ENCODE measurements around the gene LVRN.

Gene LVRN

GRCh38 chr5:116011046-116011445 lies 48.8 kb downstream of the LVRN start:
- Histone ChIP-seq H3K4me1 (ENCODE audit: insufficient read depth, low read length) (no peaks in the 10 kb centered on the region), H3K4me2 (ENCODE audit: insufficient read depth, low read length) (no peak overlapping the region), H2AFZ (ENCODE audit: low read depth, low read length) (no peak overlapping the region), H3K27ac (ENCODE audit: low read length) (no peak overlapping the region), H3K9me3 (ENCODE audit: insufficient read depth, low read length, severe bottlenecking) (no peaks in the 10 kb centered on the region), H3K9ac (ENCODE audit: low read depth, low read length) (no peak overlapping the region), H4K20me1 (ENCODE audit: insufficient read depth, low read length) (no peaks in the 10 kb centered on the region), H3K36me3 (ENCODE audit: insufficient read depth, low read length) (no peaks in the 10 kb centered on the region), H3K4me3 (ENCODE audit: low read depth in 1 of 2, low read length in 2 of 2) (no peak overlapping the region), H3K79me2 (ENCODE audit: insufficient read depth, low read length) (no peaks in the 10 kb centered on the region), H3K27me3 (ENCODE audit: insufficient read depth, low read length, poor library complexity) (no peaks in the 10 kb centered on the region)
- ATAC-seq (ENCODE audit: insufficient read depth, low read depth) (no peak), DNase-seq (no peak)
- TF ChIP-seq CTCF (IDR thresholded peaks at IDR 0.05; ENCODE audit: borderline replicate concordance, extremely low read depth, low read length, poor library complexity, severe bottlenecking) (no peak), EZH2 (IDR thresholded peaks at IDR 0.05; ENCODE audit: borderline replicate concordance, low read depth, low read length, severe bottlenecking) (no peak)

- no peak for DNase-seq
- Histone ChIP-seq H4K20me1 (ENCODE audit: insufficient read depth, low read length) (no peaks in the 10 kb centered on the region), H2AFZ (ENCODE audit: low read depth, low read length) (no peak overlapping the region), H3K9me3 (ENCODE audit: insufficient read depth, low read length, severe bottlenecking) (no peaks in the 10 kb centered on the region), H3K36me3 (ENCODE audit: insufficient read depth, low read length) (no peaks in the 10 kb centered on the region), H3K4me2 (ENCODE audit: insufficient read depth, low read length) (no peak overlapping the region), H3K9ac (ENCODE audit: low read depth, low read length) (no peak overlapping the region), H3K79me2 (ENCODE audit: insufficient read depth, low read length) (no peaks in the 10 kb centered on the region), H3K27ac (ENCODE audit: low read length) (no peak overlapping the region), H3K4me3 (ENCODE audit: low read depth in 1 of 2, low read length in 2 of 2) (no peak overlapping the region), H3K4me1 (ENCODE audit: insufficient read depth, low read length) (no peaks in the 10 kb centered on the region), H3K27me3 (ENCODE audit: insufficient read depth, low read length, poor library complexity) (peaks cover 3% of the 10 kb centered on the region)
- TF ChIP-seq CTCF (IDR thresholded peaks at IDR 0.05; ENCODE audit: borderline replicate concordance, extremely low read depth, low read length, poor library complexity, severe bottlenecking) = no peak
- no peak for TF ChIP-seq EZH2 (IDR thresholded peaks at IDR 0.05; ENCODE audit: borderline replicate concordance, low read depth, low read length, severe bottlenecking)
- no peak for ATAC-seq (ENCODE audit: insufficient read depth, low read depth)
Observed at GRCh38 chr5:116013207-116013785, 51.0 kb downstream of the LVRN start.

- no peaks in the 10 kb centered on the region for H3K79me2 ChIP-seq (ENCODE audit: insufficient read depth, low read length)
- H3K4me3 ChIP-seq (ENCODE audit: low read depth in 1 of 2, low read length in 2 of 2) = no peak overlapping the region
- DNase-seq = no peak
- no peaks in the 10 kb centered on the region for H4K20me1 ChIP-seq (ENCODE audit: insufficient read depth, low read length)
- H3K9me3 ChIP-seq (ENCODE audit: insufficient read depth, low read length, severe bottlenecking) = no peaks in the 10 kb centered on the region
- H3K4me1 ChIP-seq (ENCODE audit: insufficient read depth, low read length) = no peaks in the 10 kb centered on the region
- peaks cover 3% of the 10 kb centered on the region for H3K27me3 ChIP-seq (ENCODE audit: insufficient read depth, low read length, poor library complexity)
- H3K27ac ChIP-seq (ENCODE audit: low read length) = no peak overlapping the region
- no peak overlapping the region for H2AFZ ChIP-seq (ENCODE audit: low read depth, low read length)
- H3K4me2 ChIP-seq (ENCODE audit: insufficient read depth, low read length) = no peak overlapping the region
- TF ChIP-seq CTCF (IDR thresholded peaks at IDR 0.05; ENCODE audit: borderline replicate concordance, extremely low read depth, low read length, poor library complexity, severe bottlenecking) (no peak), EZH2 (IDR thresholded peaks at IDR 0.05; ENCODE audit: borderline replicate concordance, low read depth, low read length, severe bottlenecking) (no peak)
- H3K9ac ChIP-seq (ENCODE audit: low read depth, low read length) = no peak overlapping the region
- no peaks in the 10 kb centered on the region for H3K36me3 ChIP-seq (ENCODE audit: insufficient read depth, low read length)
- no peak for ATAC-seq (ENCODE audit: insufficient read depth, low read depth)
Observed at GRCh38 chr5:116013936-116014335, 51.7 kb downstream of the LVRN start.

GRCh38 chr5:116023619-116024018 lies 61.3 kb downstream of the LVRN start:
- Histone ChIP-seq H3K9ac (ENCODE audit: low read depth, low read length) (no peak overlapping the region), H3K27ac (ENCODE audit: low read length) (no peak overlapping the region), H3K4me1 (ENCODE audit: insufficient read depth, low read length) (no peaks in the 10 kb centered on the region), H4K20me1 (ENCODE audit: insufficient read depth, low read length) (no peaks in the 10 kb centered on the region), H3K27me3 (ENCODE audit: insufficient read depth, low read length, poor library complexity) (peaks cover 8% of the 10 kb centered on the region), H3K9me3 (ENCODE audit: insufficient read depth, low read length, severe bottlenecking) (no peaks in the 10 kb centered on the region), H3K79me2 (ENCODE audit: insufficient read depth, low read length) (no peaks in the 10 kb centered on the region), H3K4me3 (ENCODE audit: low read depth in 1 of 2, low read length in 2 of 2) (no peak overlapping the region), H3K36me3 (ENCODE audit: insufficient read depth, low read length) (no peaks in the 10 kb centered on the region), H3K4me2 (ENCODE audit: insufficient read depth, low read length) (no peak overlapping the region), H2AFZ (ENCODE audit: low read depth, low read length) (no peak overlapping the region)
- DNase-seq = no peak
- no peak for TF ChIP-seq CTCF (IDR thresholded peaks at IDR 0.05; ENCODE audit: borderline replicate concordance, extremely low read depth, low read length, poor library complexity, severe bottlenecking)
- TF ChIP-seq EZH2 (IDR thresholded peaks at IDR 0.05; ENCODE audit: borderline replicate concordance, low read depth, low read length, severe bottlenecking) = no peak
- no peak for ATAC-seq (ENCODE audit: insufficient read depth, low read depth)
